ES-I3 (cell line): ENCODE results near the gene ZNHIT6.
"Not testable (repeated sequence)": the region's sequence is repeated elsewhere in the genome, so short reads cannot be mapped to it uniquely, and the experiment has no call there.

Experiments used
- H3K36me3 ChIP-seq: 2 replicates; pipeline ENCODE4 v1.6.1; 2013; ENCODE audit warnings: mild to moderate bottlenecking, low read length, control low read depth, moderate library complexity; ENCODE audit not compliant: insufficient read depth
- H3K4me1 ChIP-seq: 2 replicates; pipeline ENCODE4 v1.6.1; 2013; ENCODE audit warnings: mild to moderate bottlenecking, control low read depth, low read length; ENCODE audit not compliant: insufficient read depth
- H3K9ac ChIP-seq: 2 replicates; pipeline ENCODE4 v1.6.1; 2013; ENCODE audit warnings: low read depth, mild to moderate bottlenecking, low read length, moderate library complexity
- H3K9me3 ChIP-seq: 2 replicates; pipeline ENCODE4 v1.6.1; 2013; ENCODE audit warnings: mild to moderate bottlenecking, low read length, moderate library complexity; ENCODE audit not compliant: control insufficient read depth, insufficient read depth

ZNHIT6 gene, protein sequence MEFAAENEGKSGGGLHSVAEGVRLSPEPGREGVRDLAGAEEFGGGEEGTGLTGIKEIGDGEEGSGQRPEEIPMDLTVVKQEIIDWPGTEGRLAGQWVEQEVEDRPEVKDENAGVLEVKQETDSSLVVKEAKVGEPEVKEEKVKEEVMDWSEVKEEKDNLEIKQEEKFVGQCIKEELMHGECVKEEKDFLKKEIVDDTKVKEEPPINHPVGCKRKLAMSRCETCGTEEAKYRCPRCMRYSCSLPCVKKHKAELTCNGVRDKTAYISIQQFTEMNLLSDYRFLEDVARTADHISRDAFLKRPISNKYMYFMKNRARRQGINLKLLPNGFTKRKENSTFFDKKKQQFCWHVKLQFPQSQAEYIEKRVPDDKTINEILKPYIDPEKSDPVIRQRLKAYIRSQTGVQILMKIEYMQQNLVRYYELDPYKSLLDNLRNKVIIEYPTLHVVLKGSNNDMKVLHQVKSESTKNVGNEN

DNA sequence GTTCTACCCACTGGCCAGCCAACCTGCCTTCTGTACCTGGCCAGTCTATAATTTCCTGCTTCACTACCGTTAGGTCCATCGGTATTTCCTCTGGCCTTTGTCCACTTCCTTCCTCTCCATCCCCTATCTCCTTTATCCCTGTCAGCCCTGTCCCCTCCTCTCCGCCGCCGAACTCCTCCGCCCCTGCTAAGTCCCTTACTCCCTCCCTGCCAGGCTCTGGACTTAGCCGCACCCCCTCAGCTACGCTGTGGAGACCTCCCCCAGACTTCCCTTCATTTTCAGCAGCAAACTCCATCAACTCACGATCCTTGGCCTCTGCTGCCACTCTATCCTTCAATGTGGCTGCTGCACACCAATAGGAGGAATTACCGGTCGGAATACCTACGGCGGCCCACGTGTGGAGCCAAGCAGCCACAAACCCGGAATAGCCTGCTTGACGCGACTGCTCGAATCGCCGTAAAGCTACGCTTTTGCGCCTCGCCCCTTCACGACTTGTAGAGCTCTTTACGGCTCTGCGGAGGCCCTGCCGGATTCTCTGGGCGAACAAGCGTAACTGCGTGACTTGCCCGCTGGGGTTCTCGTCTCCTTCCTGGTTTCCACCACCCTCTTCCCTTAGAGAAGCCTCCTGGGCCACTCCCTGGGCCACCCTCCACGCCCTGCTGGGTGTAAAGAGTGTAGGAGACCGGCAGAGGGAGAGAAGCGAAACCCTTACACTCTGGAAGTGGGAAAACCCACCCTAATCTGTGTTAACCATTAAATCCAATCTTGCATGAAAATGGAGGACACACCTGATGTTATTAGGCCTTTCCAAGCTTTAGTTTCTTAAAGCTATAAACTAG lies at the start of gene ZNHIT6:
ZNHIT6 (minus strand) TSS at position 444 of the 839 bp plus-strand sequence; CDS start at position 295, 149 bp downstream.
- peaks cover 3% of the 10 kb centered on the region; the same call in 1 of the 2 replicates for H3K4me1 ChIP-seq
- peaks cover 8% of the 10 kb centered on the region; the same call in 1 of the 2 replicates for H3K36me3 ChIP-seq
- H3K9ac ChIP-seq, result peak within 1 kb of the TSS; percentile 72
- no peaks in the 10 kb centered on the region for H3K9me3 ChIP-seq

DNA sequence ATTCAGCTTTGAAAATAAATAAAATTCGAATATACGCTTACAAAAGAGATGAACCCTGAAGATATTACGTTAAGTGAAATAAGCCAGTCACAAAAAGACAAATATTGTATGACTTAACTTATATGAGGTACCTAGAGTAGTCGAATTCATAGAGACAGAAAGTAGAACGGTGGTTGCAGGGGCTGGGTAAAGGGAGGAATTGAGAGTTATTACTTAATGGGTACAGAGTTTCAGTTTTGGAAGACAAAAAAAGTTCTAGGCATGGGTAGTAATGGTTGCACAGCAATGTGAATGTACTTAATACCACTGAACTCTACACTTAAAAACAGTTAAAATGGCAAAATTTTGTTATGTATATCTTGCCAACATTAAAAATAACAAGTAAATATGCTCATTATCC lies 48.6 kb upstream of the ZNHIT6 start:
- Histone ChIP-seq H3K9ac (no peak overlapping the region), H3K4me1 (no peaks in the 10 kb centered on the region), H3K36me3 (no peaks in the 10 kb centered on the region), H3K9me3 (no peaks in the 10 kb centered on the region)

DNA sequence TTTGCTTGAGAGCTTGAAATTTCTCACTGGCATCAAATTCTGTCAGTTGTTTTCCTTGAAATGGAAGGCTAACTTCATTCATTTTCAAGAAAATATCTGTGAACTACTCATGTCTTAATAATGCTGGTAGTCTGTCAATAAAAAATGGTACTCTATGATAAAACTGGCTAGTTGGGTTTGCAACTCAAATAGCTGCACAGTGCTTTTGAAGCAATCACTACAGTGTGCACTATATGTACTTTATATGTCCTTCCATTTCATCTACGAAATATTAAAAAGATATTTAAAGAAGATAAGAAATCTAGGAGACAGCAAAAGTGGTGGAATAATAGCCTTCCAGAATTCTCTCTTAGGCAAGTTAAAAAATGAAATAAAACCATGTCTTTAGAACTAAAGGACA lies 39.9 kb upstream of the ZNHIT6 start:
- Histone ChIP-seq H3K36me3 (no peaks in the 10 kb centered on the region), H3K9me3 (no peaks in the 10 kb centered on the region), H3K4me1 (no peaks in the 10 kb centered on the region), H3K9ac (no peak overlapping the region)

DNA sequence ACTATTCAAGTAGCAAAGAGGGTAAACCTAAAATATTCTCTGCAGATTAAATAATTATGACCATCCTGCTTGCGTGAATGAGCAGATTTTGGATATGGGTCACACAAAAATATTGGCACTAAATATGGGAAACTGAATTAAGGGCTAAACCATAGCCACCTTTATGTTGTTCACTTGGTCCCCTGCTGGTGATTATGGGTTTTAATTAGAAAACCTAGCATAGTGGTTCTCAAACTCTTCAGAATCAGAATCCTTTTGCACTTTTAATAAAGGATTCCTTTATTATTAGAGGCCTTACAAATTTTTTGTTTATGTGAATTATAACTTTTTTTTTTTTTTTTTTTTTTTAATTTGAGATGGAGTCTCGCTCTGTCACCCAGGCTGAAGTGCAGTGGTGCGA lies 38.5 kb upstream of the ZNHIT6 start:
- no peaks in the 10 kb centered on the region for H3K4me1 ChIP-seq
- no peak overlapping the region for H3K9ac ChIP-seq
- no peaks in the 10 kb centered on the region for H3K36me3 ChIP-seq
- no peaks in the 10 kb centered on the region for H3K9me3 ChIP-seq

DNA sequence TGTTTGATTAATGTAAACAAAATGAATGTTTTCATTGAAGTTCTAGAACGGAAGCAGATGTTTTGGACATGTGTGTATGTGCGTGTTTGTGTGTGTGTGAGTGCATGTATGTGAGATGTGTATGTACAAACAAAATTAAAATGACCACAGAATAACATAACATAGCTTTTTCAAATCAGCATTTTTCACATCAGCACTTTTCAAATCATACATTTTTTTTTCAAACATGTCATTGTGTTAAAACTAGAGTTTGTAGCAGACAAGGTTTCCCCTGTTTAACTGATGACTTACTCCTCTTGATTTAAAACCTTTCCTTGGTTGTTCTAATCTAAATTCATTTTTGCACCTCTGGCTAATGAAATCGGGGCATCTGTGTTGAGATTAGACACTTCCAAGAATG lies 35.6 kb upstream of the ZNHIT6 start:
- no peak overlapping the region for H3K9ac ChIP-seq
- H3K4me1 ChIP-seq, result no peaks in the 10 kb centered on the region
- no peaks in the 10 kb centered on the region for H3K36me3 ChIP-seq
- no peaks in the 10 kb centered on the region for H3K9me3 ChIP-seq

DNA sequence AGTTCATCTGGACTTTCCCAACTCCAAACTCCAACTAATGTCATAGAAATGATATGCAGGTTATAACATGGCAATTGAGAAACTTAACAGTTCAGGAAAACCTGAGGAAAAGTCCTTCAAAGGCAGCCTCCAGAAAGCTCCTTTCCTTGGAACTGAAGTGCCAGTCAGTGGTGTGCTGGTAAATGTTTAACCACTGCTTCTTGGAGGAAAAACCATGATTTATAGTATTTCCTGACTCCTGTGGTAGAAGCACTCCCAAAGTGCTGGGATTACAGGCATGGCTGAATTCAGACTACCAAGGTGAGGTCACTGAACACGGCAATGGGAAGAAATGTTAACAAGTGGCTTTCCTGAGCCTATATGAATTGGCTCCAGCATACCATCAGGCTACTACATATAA lies 26.7 kb upstream of the ZNHIT6 start:
- Histone ChIP-seq H3K9ac (no peak overlapping the region), H3K36me3 (no peaks in the 10 kb centered on the region), H3K4me1 (no peaks in the 10 kb centered on the region), H3K9me3 (no peaks in the 10 kb centered on the region)

DNA sequence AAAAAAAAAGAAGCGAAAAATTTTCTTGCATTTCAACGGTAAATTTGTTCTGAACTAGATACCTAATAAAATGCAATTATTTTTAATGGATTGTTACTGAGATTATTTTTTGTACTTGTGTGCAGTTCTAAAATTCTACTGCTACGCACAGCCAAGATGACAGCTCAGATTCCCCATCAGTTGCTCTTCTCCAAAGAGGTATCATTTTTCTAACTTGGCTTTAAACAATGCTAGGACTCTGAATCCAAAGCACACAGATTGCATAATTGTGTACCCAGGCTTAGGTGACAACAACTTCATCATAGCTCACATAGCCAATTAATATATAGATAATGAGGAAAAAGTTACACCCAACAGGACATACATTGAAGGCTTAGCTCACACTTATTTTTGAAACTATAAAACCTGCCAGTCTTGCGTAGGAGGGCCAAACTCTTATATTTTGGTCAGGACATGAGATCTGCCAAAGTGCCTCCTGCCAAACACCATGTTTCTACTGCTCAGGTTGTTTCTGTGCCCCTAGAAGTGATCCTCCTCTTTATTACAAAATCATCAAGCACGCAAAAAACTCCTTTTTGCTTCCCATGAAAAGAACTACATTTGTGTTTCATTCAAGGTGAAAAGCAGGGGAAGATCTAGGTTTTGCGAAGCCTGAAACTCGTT lies 10.6 kb upstream of the ZNHIT6 start:
- H3K36me3 ChIP-seq, result no peaks in the 10 kb centered on the region
- H3K9ac ChIP-seq, result no peak overlapping the region
- H3K9me3 ChIP-seq, result peaks cover 12% of the 10 kb centered on the region
- no peaks in the 10 kb centered on the region for H3K4me1 ChIP-seq

DNA sequence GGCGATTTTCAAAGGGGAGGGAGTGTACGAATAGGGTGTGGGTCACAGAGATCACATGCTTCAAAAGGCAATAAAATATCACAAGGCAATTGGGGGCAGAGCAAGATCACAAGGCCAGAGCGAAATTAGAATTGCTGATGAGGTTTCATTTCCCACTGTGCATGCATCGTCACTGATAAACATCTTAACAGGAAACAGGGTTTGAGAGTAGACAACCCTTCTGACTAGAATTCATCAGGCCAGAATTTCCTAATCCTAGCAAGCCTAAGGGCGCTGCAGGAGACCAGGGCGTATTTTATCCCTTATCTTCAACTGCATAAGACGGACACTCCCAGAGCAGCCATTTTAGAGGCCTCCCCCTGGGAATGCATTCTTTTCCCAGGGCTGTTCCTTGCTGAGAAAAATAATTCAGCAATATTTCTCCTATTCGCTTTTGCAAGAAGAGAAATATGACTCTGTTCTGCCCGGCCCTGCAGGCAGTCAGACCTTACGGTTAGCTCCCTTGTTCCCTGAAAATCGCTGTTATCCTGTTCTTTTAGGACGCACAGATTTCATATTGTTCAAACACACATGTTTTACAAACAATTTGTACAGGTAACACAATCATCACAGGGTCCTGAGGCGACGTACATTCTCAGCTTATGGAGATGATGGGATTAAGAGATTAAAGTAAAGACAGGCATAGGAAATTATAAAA lies 6.3 kb upstream of the ZNHIT6 start:
- not testable (repeated sequence) for H3K9ac ChIP-seq, H3K36me3 ChIP-seq, H3K4me1 ChIP-seq
- H3K9me3 ChIP-seq, result peaks cover 12% of the 10 kb centered on the region

DNA sequence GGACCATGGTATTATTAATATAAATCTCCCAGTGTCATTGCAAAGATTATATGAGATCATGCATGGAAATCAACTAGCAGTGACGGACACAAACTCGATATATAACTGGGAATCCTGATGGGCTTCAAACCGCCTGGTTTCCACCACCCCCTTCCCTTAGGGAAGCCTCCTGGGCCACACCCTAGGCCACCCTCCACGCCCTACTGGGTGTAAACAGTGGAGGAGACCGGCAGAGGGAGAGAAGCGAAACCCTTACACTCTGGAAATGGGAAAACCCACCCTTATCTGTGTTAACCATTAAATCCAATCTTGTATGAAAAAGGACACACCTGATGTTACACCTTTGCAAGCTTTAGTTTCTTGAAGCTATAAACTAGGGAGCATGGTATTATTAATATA lies 595 bp upstream of the ZNHIT6 start:
- peaks cover 5% of the 10 kb centered on the region; the same call in 1 of the 2 replicates for H3K9me3 ChIP-seq
- H3K36me3 ChIP-seq, result peaks cover 8% of the 10 kb centered on the region; the same call in 1 of the 2 replicates
- peaks cover 3% of the 10 kb centered on the region; the same call in 1 of the 2 replicates for H3K4me1 ChIP-seq
- H3K9ac ChIP-seq, result peak overlapping the region; percentile 72

DNA sequence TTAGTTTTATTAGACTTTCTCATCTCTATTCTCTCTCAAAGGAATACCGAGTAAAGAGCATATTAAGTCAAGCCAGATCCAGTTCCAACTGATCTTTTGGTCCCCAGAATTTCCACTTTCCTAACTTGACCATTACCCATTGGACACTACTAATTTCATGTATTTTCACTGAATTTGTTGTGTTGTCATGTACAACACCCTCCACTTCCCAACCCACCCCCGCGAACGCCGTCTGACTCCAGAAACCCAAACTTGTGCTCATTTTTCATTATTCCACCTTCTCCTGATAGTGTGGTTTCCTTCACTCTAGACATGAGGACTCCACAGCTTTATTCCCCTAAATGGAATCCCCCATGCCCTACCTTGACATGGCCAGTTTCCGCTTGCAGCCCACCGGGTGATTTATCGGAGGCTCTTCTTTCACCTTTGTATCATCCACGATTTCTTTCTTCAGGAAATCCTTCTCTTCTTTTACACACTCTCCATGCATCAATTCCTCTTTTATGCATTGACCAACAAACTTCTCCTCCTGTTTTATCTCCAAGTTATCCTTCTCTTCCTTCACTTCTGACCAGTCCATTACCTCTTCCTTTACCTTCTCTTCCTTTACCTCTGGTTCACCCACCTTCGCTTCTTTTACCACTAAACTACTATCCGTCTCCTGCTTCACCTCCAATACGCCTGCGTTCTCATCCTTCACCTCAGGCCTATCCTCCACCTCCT lies 805 bp downstream of the ZNHIT6 start:
- H3K9me3 ChIP-seq, result no peaks in the 10 kb centered on the region
- peak overlapping the region; percentile 72 for H3K9ac ChIP-seq
- peaks cover 8% of the 10 kb centered on the region; the same call in 1 of the 2 replicates for H3K36me3 ChIP-seq
- peaks cover 3% of the 10 kb centered on the region; the same call in 1 of the 2 replicates for H3K4me1 ChIP-seq

DNA sequence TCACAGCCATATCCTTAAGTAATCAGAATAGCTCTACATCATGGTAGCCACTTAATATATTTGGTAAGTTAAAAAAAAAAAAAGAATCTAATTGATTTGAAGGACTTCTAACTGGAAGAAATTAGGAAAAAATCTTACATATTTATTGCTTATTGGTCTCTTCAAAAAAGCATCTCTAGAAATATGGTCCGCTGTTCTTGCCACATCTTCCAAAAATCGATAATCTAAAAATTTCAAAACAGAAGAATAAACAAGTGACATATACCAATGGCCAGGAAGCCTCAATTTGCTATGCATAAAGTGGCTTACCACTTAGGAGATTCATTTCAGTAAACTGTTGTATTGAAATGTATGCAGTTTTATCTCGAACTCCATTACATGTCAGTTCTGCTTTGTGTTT lies 2.3 kb downstream of the ZNHIT6 start:
- Histone ChIP-seq H3K36me3 (peaks cover 8% of the 10 kb centered on the region; the same call in 1 of the 2 replicates), H3K4me1 (peaks cover 3% of the 10 kb centered on the region; the same call in 1 of the 2 replicates), H3K9me3 (no peaks in the 10 kb centered on the region), H3K9ac (no peak overlapping the region)

DNA sequence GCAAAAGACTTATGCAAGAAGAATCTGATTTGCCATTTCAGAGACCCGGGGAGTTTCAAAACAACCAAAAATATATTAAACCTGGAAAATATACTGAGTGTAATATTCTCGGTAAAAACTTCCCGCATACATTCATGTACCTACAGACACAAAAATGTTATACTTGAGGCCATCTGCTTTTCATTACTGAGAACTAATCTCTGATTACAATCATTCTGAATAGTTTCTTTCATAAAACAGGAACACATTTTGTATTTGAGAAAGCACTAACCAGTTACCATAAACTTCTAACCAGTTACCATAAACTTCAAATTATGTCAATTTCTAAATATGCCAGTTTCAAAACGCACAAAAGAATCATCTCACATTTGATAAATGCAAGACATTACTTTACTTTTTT lies 7.8 kb downstream of the ZNHIT6 start:
- H3K36me3 ChIP-seq, result peaks cover 4% of the 10 kb centered on the region; the same call in 1 of the 2 replicates

DNA sequence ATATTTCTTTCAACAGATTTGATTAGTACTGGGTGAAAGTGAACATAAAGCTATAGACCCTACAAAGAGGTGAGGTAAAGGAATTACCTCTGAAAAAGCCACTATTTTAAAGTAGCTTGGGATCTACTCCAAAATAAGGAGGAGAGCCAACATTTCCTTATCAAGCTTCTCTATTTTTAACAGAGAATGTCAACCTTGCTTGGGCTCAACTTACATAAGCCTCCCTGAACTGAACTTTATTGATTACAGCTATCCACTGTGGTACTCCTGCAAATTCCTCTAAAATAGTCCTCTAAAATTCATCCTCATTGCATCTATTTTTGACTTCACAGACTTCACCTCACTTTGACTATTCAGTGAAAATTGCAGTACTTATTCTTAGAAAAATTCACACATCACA lies 10.3 kb downstream of the ZNHIT6 start:
- Histone ChIP-seq H3K36me3 (0 out of 2 replicates have a peak, but pooled peaks cover 2% of the 10 kb centered on the region), H3K9me3 (no peaks in the 10 kb centered on the region), H3K4me1 (no peaks in the 10 kb centered on the region)

More for the DNA sequence above, 7.8 kb downstream of the ZNHIT6 start:
- Histone ChIP-seq H3K9ac (no peak overlapping the region), H3K9me3 (no peaks in the 10 kb centered on the region), H3K4me1 (no peaks in the 10 kb centered on the region)

More for the DNA sequence above, 10.3 kb downstream of the ZNHIT6 start:
- H3K9ac ChIP-seq, result no peak overlapping the region
